OCI-LY1 (cell line): ENCODE data around the gene FOXE1.

Experiments
- H2AFZ ChIP-seq: fragments of 200-600 bp; sonication (generic), shearing (Covaris generic); 2 replicates; pipeline ENCODE4 v1.6.0; 2014; ENCODE audit warnings: antibody characterized with exemption, mild to moderate bottlenecking, low read length
- H3F3A ChIP-seq: fragments of 200-600 bp; sonication (generic), shearing (Covaris generic); 2 replicates; pipeline ENCODE4 v1.6.0; 2014; ENCODE audit warnings: mild to moderate bottlenecking, antibody characterized with exemption, low read length, moderate library complexity; ENCODE audit not compliant: insufficient read depth
- H3K27ac ChIP-seq: fragments of 200-600 bp; sonication (generic); 2 replicates; pipeline ENCODE4 v1.5.1; 2014; ENCODE audit warnings: low read length, mixed run types, mild to moderate bottlenecking, low read depth; ENCODE audit not compliant: poor library complexity, severe bottlenecking
- H3K27me3 ChIP-seq: fragments of 200-600 bp; sonication (generic); 2 replicates; pipeline ENCODE4 v1.6.0; 2014; ENCODE audit warnings: antibody characterized with exemption, mild to moderate bottlenecking, low read length, moderate library complexity; ENCODE audit not compliant: insufficient read depth
- H3K36me3 ChIP-seq: fragments of 200-600 bp; sonication (generic); 2 replicates; pipeline ENCODE4 v1.6.1; 2014; ENCODE audit warnings: mild to moderate bottlenecking, antibody characterized with exemption, low read length, moderate library complexity, mixed read lengths; ENCODE audit not compliant: insufficient read depth
- H3K4me1 ChIP-seq: fragments of 200-600 bp; sonication (generic); 2 replicates; pipeline ENCODE4 v1.5.1; 2014; ENCODE audit warnings: mild to moderate bottlenecking, low read length, moderate library complexity; ENCODE audit not compliant: insufficient read depth, severe bottlenecking
- H3K4me2 ChIP-seq: fragments of 200-600 bp; sonication (generic), shearing (Covaris generic); 2 replicates; pipeline ENCODE4 v1.6.1; 2014; ENCODE audit warnings: low read length
- H3K4me3 ChIP-seq: fragments of 200-600 bp; sonication (generic); 2 replicates; pipeline ENCODE4 v1.5.1; 2014; ENCODE audit warnings: low read length, low read depth, mild to moderate bottlenecking, mixed read lengths; ENCODE audit not compliant: poor library complexity, severe bottlenecking
- H3K79me2 ChIP-seq: fragments of 200-600 bp; shearing (Covaris generic); 2 replicates; pipeline ENCODE4 v1.6.1; 2016; ENCODE audit warnings: mixed run types, low read length, mixed read lengths; ENCODE audit not compliant: insufficient read depth
- H3K9ac ChIP-seq: fragments of 200-600 bp; sonication (generic), shearing (Covaris generic); 2 replicates; pipeline ENCODE4 v1.6.1; 2014; ENCODE audit warnings: mild to moderate bottlenecking, low read length, mixed read lengths
- H3K9me2 ChIP-seq: fragments of 200-600 bp; sonication (generic), shearing (Covaris generic); 2 replicates; pipeline ENCODE4 v1.6.1; 2014; ENCODE audit warnings: low read depth, mild to moderate bottlenecking, low read length, mixed read lengths
- H3K9me3 ChIP-seq: fragments of 200-600 bp; shearing (Covaris generic); 2 replicates; pipeline ENCODE4 v1.6.1; 2014; ENCODE audit warnings: low read length, mixed read lengths
- H4K20me1 ChIP-seq: fragments of 200-600 bp; sonication (generic), shearing (Covaris generic); 2 replicates; pipeline ENCODE4 v1.6.0; 2016; ENCODE audit warnings: mild to moderate bottlenecking, low read length; ENCODE audit not compliant: insufficient read depth
- EZH2 ChIP-seq: fragments of 200-600 bp; sonication (generic), shearing (Covaris generic); IDR thresholded peaks from 2 replicates; pipeline ENCODE4 v1.8.0; 2017; ENCODE audit warnings: borderline replicate concordance, mixed run types, mild to moderate bottlenecking, antibody characterized with exemption, low read length, moderate library complexity, mixed read lengths
- TF ChIP-seq, protein P1 (sequence below): fragments of 200-600 bp; sonication (generic), shearing (Covaris generic); IDR thresholded peaks from 2 replicates; pipeline ENCODE4 v1.5.1; 2017; ENCODE audit warnings: mild to moderate bottlenecking, antibody characterized with exemption, low read length, moderate library complexity, mixed read lengths

FOXE1 gene

DNA sequence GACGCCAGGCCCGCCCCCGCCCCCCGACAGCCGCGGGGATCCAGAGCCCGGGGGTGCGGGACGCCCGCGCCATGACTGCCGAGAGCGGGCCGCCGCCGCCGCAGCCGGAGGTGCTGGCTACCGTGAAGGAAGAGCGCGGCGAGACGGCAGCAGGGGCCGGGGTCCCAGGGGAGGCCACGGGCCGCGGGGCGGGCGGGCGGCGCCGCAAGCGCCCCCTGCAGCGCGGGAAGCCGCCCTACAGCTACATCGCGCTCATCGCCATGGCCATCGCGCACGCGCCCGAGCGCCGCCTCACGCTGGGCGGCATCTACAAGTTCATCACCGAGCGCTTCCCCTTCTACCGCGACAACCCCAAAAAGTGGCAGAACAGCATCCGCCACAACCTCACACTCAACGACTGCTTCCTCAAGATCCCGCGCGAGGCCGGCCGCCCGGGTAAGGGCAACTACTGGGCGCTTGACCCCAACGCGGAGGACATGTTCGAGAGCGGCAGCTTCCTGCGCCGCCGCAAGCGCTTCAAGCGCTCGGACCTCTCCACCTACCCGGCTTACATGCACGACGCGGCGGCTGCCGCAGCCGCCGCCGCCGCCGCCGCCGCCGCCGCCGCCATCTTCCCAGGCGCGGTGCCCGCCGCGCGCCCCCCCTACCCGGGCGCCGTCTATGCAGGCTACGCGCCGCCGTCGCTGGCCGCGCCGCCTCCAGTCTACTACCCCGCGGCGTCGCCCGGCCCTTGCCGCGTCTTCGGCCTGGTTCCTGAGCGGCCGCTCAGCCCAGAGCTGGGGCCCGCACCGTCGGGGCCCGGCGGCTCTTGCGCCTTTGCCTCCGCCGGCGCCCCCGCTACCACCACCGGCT, 1.0 kb downstream of the FOXE1 start:
- Histone ChIP-seq H3K4me1 (no peaks in the 10 kb centered on the region), H3K9ac (no peak overlapping the region), H3K4me3 (no peak overlapping the region), H3K4me2 (no peak overlapping the region), H3K27ac (no peak overlapping the region), H3K36me3 (no peaks in the 10 kb centered on the region), H3F3A (no peaks in the 10 kb centered on the region), H3K9me2 (no peaks in the 10 kb centered on the region), H2AFZ (no peak overlapping the region), H4K20me1 (no peaks in the 10 kb centered on the region), H3K79me2 (no peaks in the 10 kb centered on the region), H3K9me3 (no peaks in the 10 kb centered on the region), H3K27me3 (no peaks in the 10 kb centered on the region)
- TF ChIP-seq EZH2, result no peak
- TF ChIP-seq, protein P1, sequence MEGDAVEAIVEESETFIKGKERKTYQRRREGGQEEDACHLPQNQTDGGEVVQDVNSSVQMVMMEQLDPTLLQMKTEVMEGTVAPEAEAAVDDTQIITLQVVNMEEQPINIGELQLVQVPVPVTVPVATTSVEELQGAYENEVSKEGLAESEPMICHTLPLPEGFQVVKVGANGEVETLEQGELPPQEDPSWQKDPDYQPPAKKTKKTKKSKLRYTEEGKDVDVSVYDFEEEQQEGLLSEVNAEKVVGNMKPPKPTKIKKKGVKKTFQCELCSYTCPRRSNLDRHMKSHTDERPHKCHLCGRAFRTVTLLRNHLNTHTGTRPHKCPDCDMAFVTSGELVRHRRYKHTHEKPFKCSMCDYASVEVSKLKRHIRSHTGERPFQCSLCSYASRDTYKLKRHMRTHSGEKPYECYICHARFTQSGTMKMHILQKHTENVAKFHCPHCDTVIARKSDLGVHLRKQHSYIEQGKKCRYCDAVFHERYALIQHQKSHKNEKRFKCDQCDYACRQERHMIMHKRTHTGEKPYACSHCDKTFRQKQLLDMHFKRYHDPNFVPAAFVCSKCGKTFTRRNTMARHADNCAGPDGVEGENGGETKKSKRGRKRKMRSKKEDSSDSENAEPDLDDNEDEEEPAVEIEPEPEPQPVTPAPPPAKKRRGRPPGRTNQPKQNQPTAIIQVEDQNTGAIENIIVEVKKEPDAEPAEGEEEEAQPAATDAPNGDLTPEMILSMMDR, result no peak

DNA sequence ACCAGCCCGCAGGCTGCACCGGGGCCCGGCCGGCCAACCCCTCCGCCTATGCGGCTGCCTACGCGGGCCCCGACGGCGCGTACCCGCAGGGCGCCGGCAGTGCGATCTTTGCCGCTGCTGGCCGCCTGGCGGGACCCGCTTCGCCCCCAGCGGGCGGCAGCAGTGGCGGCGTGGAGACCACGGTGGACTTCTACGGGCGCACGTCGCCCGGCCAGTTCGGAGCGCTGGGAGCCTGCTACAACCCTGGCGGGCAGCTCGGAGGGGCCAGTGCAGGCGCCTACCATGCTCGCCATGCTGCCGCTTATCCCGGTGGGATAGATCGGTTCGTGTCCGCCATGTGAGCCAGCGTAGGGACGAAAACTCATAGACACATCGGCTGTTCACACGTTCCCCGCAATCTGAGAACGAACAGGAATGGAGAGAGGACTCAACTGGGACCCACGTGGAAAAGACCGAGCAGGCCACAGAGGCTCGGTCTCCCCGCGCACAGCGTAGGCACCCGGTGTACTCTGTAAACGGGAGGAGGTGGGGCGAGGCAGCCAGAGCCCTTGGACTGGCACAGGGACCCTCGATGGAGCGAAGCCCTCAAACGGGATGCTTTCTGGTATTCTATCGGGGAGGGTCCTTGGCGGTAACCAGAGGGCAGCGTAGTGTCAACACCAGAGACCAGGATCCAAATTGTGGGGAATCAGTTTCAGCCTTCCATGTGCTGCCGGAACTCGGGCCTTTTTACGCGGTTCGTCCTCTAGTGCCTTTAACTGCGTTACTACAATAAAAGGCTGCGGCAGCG, 1.9 kb downstream of the FOXE1 start:
- H3K9me2 ChIP-seq, result no peaks in the 10 kb centered on the region
- H3K4me3 ChIP-seq, result no peak overlapping the region
- no peaks in the 10 kb centered on the region for H4K20me1 ChIP-seq
- H3K27me3 ChIP-seq, result no peaks in the 10 kb centered on the region
- H2AFZ ChIP-seq, result no peak overlapping the region
- no peak overlapping the region for H3K27ac ChIP-seq
- H3K4me2 ChIP-seq, result no peak overlapping the region
- no peaks in the 10 kb centered on the region for H3K36me3 ChIP-seq
- H3K9ac ChIP-seq, result no peak overlapping the region
- TF ChIP-seq, protein P1, result no peak
- no peak for TF ChIP-seq EZH2
- H3K79me2 ChIP-seq, result no peaks in the 10 kb centered on the region
- H3F3A ChIP-seq, result no peaks in the 10 kb centered on the region
- no peaks in the 10 kb centered on the region for H3K9me3 ChIP-seq
- H3K4me1 ChIP-seq, result no peaks in the 10 kb centered on the region

DNA sequence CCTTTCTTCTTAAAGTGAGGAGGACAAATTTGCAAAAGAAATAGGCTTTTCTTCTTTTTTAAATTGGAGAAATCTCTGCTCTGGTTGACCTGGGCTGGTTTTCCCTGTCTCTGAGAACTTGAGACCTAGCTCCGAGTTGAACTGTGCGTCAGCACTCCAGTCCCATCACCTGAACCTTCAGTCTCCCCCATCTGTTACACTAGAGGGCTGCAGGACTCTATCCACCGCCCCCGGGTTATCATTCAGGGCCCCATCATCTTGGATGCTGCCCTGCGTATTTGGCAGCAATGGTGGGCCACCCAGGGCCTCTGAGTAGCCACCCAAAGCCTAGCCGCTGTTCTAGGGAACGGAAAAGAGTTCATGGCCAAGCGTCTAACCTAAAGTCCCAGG, 2.5 kb downstream of the FOXE1 start:
- Histone ChIP-seq H3K9me2 (no peaks in the 10 kb centered on the region), H3K4me3 (no peak overlapping the region), H3K27ac (no peak overlapping the region), H3K79me2 (no peaks in the 10 kb centered on the region), H3K9me3 (no peaks in the 10 kb centered on the region), H3F3A (no peaks in the 10 kb centered on the region), H4K20me1 (no peaks in the 10 kb centered on the region), H3K27me3 (no peaks in the 10 kb centered on the region), H2AFZ (no peak overlapping the region), H3K4me2 (no peak overlapping the region), H3K36me3 (no peaks in the 10 kb centered on the region), H3K4me1 (no peaks in the 10 kb centered on the region), H3K9ac (no peak overlapping the region)
- TF ChIP-seq, protein P1, result no peak
- TF ChIP-seq EZH2, result no peak
